HCT116 (cell line): Measurements from ENCODE around the gene CHAD. TPM values are rescaled to one million over a fixed set of nuclear protein-coding genes. Genes with fewer than 3 reads are reported as not detected.
"Not testable (repeated sequence)": the region's sequence is repeated elsewhere in the genome, so short reads cannot be mapped to it uniquely, and the experiment has no call there.

ENCODE experiments used
- ATAC-seq: fragments of 200-7000 bp; cut with Tn5 transposase; 2 replicates; pipeline ENCODE4 v1.9.1; 2020; ENCODE audit warnings: mild to moderate bottlenecking, moderate library complexity
- BruUV-seq: library from RNA; stranded (reverse); fragments of 400-500 nt; replicated peaks from 2 replicates; lab custom pipeline; 2021; lab: Mats Ljungman, UMichigan
- CTCF ChIA-PET: fragments of 300-600 bp; sonication (Branson Sonifier 250); formaldehyde crosslinking; loops from one replicate; lab custom pipeline; 2021; ENCODE audit warnings: antibody characterized with exemption; lab: Charles Lee
- POLR2A ChIA-PET: fragments of 300-600, 350-600 bp; sonication (Branson Sonifier 250); formaldehyde crosslinking; loops from one replicate; lab custom pipeline; 2021; ENCODE audit warnings: antibody characterized with exemption; lab: Charles Lee
- RAD21 ChIA-PET, 2 experiments: fragments of 300-600 bp; sonication (Branson Sonifier 250); formaldehyde crosslinking; loops; one replicate each; lab custom pipeline; 2023; ENCODE audit warnings: low total read pairs in 2 of 2; ENCODE audit not compliant: uncharacterized antibody in 2 of 2, unreplicated experiment in 2 of 2, low non-redundant PET in 1 of 2; lab: Charles Lee
- DNase-seq: peaks from one replicate; pipeline ENCODE4 v3.0.0-alpha.2; 2010; ENCODE audit warnings: low read depth, low spot score
- H2AFZ ChIP-seq: fragments of 200-600 bp; shearing (Covaris generic), sonication (generic); 2 replicates; pipeline ENCODE4 v1.6.1; 2017; ENCODE audit warnings: low read depth, mixed run types, mixed read lengths, antibody characterized with exemption, low read length; ENCODE audit not compliant: poor library complexity, severe bottlenecking
- H3K27ac ChIP-seq: 2 replicates; pipeline ENCODE4 v1.5.1; 2012; ENCODE audit warnings: low read depth, low read length
- H3K27me3 ChIP-seq: fragments of 200-600 bp; sonication (generic); 2 replicates; pipeline ENCODE4 v1.6.1; 2016; ENCODE audit warnings: mixed run types, low read length, mixed read lengths; ENCODE audit not compliant: insufficient read depth
- H3K36me3 ChIP-seq, 2 experiments: fragments of 200-500 bp in 1 of 2; fragments of 200-600 bp in 1 of 2; sonication (Bioruptor generic) in 1 of 2; sonication (generic) in 1 of 2; 2 replicates each; pipeline versions ENCODE4 v1.5.1 to v1.6.1; 2014 to 2016; ENCODE audit warnings: low read length in 2 of 2, inconsistent platforms in 1 of 2, mixed read lengths in 1 of 2, mixed run types in 1 of 2; ENCODE audit not compliant: insufficient read depth in 2 of 2, control insufficient read depth in 1 of 2
- H3K4me1 ChIP-seq, 2 experiments: fragments of 200-600 bp in 1 of 2; sonication (generic) in 1 of 2; 2 replicates each; pipeline versions ENCODE4 v1.5.1 to v1.6.1; 2012 to 2017; ENCODE audit warnings: low read length in 2 of 2, inconsistent platforms in 1 of 2, mild to moderate bottlenecking in 1 of 2, mixed read lengths in 1 of 2, mixed run types in 1 of 2, moderate library complexity in 1 of 2; ENCODE audit not compliant: insufficient read depth in 2 of 2, control insufficient read depth in 1 of 2
- H3K4me2 ChIP-seq: fragments of 200-600 bp; sonication (generic); 2 replicates; pipeline ENCODE4 v1.6.1; 2017; ENCODE audit warnings: mixed run types, low read length, mixed read lengths
- H3K4me3 ChIP-seq, 2 experiments: fragments of 200-600 bp in 1 of 2; sonication (generic) in 1 of 2; replicated peaks in 1 of 2; 2 replicates each; pipeline ENCODE4 v1.5.1; 2011 to 2016; ENCODE audit warnings: low read length in 2 of 2, control low read depth in 1 of 2, low read depth in 1 of 2, mild to moderate bottlenecking in 1 of 2, mixed read lengths in 1 of 2, mixed run types in 1 of 2
- H3K79me2 ChIP-seq: fragments of 200-600 bp; sonication (generic); 2 replicates; pipeline ENCODE4 v1.6.1; 2017; ENCODE audit warnings: mild to moderate bottlenecking, mixed run types, low read length, moderate library complexity, mixed read lengths; ENCODE audit not compliant: insufficient read depth
- H3K9ac ChIP-seq: fragments of 200-600 bp; sonication (generic); 2 replicates; pipeline ENCODE4 v1.6.1; 2016; ENCODE audit warnings: low read length, mixed read lengths
- H3K9me2 ChIP-seq: fragments of 200-600 bp; sonication (generic), shearing (Covaris generic); 2 replicates; pipeline ENCODE4 v1.6.1; 2017; ENCODE audit warnings: mixed run types, mild to moderate bottlenecking, moderate library complexity; ENCODE audit not compliant: insufficient read depth
- H3K9me3 ChIP-seq, 2 experiments: fragments of 200-500 bp in 1 of 2; fragments of 200-600 bp in 1 of 2; sonication (Bioruptor generic) in 1 of 2; sonication (generic) in 1 of 2; 2 replicates each; pipeline ENCODE4 v1.6.1; 2014 to 2017; ENCODE audit warnings: low read length in 2 of 2, mixed read lengths in 2 of 2, inconsistent platforms in 1 of 2, low read depth in 1 of 2, mild to moderate bottlenecking in 1 of 2, mixed run types in 1 of 2, moderate library complexity in 1 of 2; ENCODE audit not compliant: control insufficient read depth in 1 of 2, insufficient read depth in 1 of 2
- H4K20me1 ChIP-seq: fragments of 200-600 bp; sonication (generic), shearing (Covaris generic); 2 replicates; pipeline ENCODE4 v1.6.1; 2017; ENCODE audit warnings: mixed run types, mild to moderate bottlenecking, moderate library complexity; ENCODE audit not compliant: insufficient read depth
- ATF3 ChIP-seq: IDR thresholded peaks from 2 replicates; pipeline ENCODE4 v1.6.1; 2012
- CEBPB ChIP-seq: IDR thresholded peaks from 2 replicates; pipeline ENCODE4 v1.6.1; 2012; ENCODE audit warnings: low read depth
- ELF1 ChIP-seq: IDR thresholded peaks from 2 replicates; pipeline ENCODE4 v1.6.1; 2012; ENCODE audit warnings: low read depth, borderline replicate concordance
- EZH2 ChIP-seq: fragments of 200-600 bp; sonication (generic); IDR thresholded peaks from 2 replicates; pipeline ENCODE4 v1.6.1; 2017; ENCODE audit warnings: antibody characterized with exemption, mixed run types
- EZH2phosphoT487 ChIP-seq: fragments of 200-600 bp; IDR thresholded peaks from 2 replicates; pipeline ENCODE4 v1.6.1; 2018; ENCODE audit warnings: antibody characterized with exemption, borderline replicate concordance
- FOSL1 ChIP-seq: IDR thresholded peaks from 2 replicates; pipeline ENCODE4 v1.6.1; 2012; ENCODE audit warnings: low read depth
- JUND ChIP-seq: IDR thresholded peaks from 2 replicates; pipeline ENCODE4 v1.6.1; 2012
- POLR2AphosphoS5 ChIP-seq: IDR thresholded peaks from 2 replicates; pipeline ENCODE4 v1.6.1; 2011; ENCODE audit warnings: mild to moderate bottlenecking, low read depth, low read length, moderate library complexity
- RAD21 ChIP-seq: IDR thresholded peaks from 2 replicates; pipeline ENCODE4 v1.6.1; 2012; ENCODE audit warnings: low read depth, mild to moderate bottlenecking
- REST ChIP-seq: IDR thresholded peaks from 2 replicates; pipeline ENCODE4 v1.6.1; 2012; ENCODE audit warnings: low read depth
- SP1 ChIP-seq: IDR thresholded peaks from 2 replicates; pipeline ENCODE4 v1.6.1; 2012; ENCODE audit warnings: low read depth
- YY1 ChIP-seq: IDR thresholded peaks from 2 replicates; pipeline ENCODE4 v1.6.1; 2011; ENCODE audit warnings: low read length, low read depth, moderate library complexity, mild to moderate bottlenecking; ENCODE audit not compliant: insufficient replicate concordance; ENCODE audit errors: extremely low read depth
- ZFX ChIP-seq: fragments of 450-650 bp; IDR thresholded peaks from 2 replicates; pipeline ENCODE4 v1.6.1; 2017
- ZNF274 ChIP-seq: fragments of 200-500 bp; sonication (Bioruptor generic); IDR thresholded peaks from 2 replicates; pipeline ENCODE4 v1.6.1; 2014; ENCODE audit warnings: mild to moderate bottlenecking, low read depth, low read length, inconsistent platforms
- intact Hi-C: fragments of 100-400 bp; cut with micrococcal nuclease; formaldehyde crosslinking; loops from 2 replicates; pipeline ENCODE4 v1.10.0; 2022
- total RNA-seq: library from RNA; stranded (reverse); gene quantifications from one replicate; pipeline ENCODE4 v1.2.1, GENCODE V29; 2021; ENCODE audit not compliant: unreplicated experiment
- TF ChIP-seq, protein P1 (sequence below): IDR thresholded peaks from 2 replicates; pipeline ENCODE4 v1.6.1; 2012

CHAD gene
- total RNA-seq, 1 experiment from 2014 or later, result not detected

DNA sequence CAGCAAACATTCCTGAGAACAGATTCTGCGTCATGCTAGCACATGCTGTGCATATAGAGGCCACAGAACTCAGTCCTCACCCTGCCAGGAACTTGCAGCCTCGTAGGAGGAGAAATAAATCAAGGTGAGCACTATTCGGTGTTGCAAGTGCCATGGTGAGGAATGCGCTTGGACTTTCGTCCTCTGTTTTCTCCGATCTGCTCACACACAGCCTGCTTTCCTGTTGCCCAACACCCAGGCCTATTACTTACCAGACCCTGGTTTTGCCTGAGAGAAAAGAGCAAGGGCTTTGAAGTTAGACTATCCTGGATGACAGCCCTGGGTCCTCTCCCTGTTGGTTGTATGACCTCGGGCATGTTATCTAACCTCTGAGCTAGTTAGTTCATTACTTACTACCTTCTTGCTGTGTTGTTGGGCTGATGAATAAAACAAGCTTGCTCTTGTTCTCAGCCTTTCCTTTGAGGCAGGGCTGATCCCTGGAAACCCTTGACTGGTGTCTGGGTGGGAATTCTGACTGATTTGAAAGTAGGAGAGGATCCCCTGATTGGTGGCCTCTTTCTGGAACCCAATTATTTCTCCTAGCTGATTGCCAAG lies 39.8 kb downstream of the CHAD start:
- Histone ChIP-seq H3K9me2 (no peaks in the 10 kb centered on the region), H2AFZ (no peak overlapping the region), H3K27me3 (no peaks in the 10 kb centered on the region), H3K4me2 (no peak overlapping the region), H3K9ac (no peak overlapping the region)
- RAD21 ChIA-PET, result no interaction called here
- no TSS peak for BruUV-seq
- TF ChIP-seq POLR2AphosphoS5 (no peak), CEBPB (no peak), RAD21 (no peak), ATF3 (no peak), REST (no peak), ZNF274 (no peak), ELF1 (no peak), ZFX (no peak), EZH2 (no peak), JUND (no peak), YY1 (no peak), FOSL1 (no peak), EZH2phosphoT487 (no peak), SP1 (no peak)
- TF ChIP-seq, protein P1, sequence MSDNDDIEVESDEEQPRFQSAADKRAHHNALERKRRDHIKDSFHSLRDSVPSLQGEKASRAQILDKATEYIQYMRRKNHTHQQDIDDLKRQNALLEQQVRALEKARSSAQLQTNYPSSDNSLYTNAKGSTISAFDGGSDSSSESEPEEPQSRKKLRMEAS, result no peak
- TF ChIP-seq, all 23 proteins: peak for 0
- DNase-seq (no peak), ATAC-seq (no peak)
- POLR2A ChIA-PET, result no interaction called here
- Histone ChIP-seq H3K4me1 (peaks cover 21 to 37% of the 10 kb centered on the region in 2 experiments), H3K9me3 (no peaks in the 10 kb centered on the region), H3K4me3 (no peak overlapping the region), H3K79me2 (0 out of 2 replicates have a peak, but pooled peaks cover 7% of the 10 kb centered on the region), H3K36me3 (no peaks in the 10 kb centered on the region; a peak in 1 of 4 replicates), H4K20me1 (no peaks in the 10 kb centered on the region), H3K27ac (no peak overlapping the region)
- CTCF ChIA-PET, result interaction anchor here (0.6 to 4.3 kb wide), 2 partner anchors 31 to 276 kb away, joined by 3 to 20 read pairs; partner anchors contain the start of gene LRRC59
- intact Hi-C loops, result no loop called here

GRCh38 chr17:50428126-50428525 lies 40.6 kb downstream of the CHAD start:
- CTCF ChIA-PET, result interaction anchor here (2.0 to 4.3 kb wide), 2 partner anchors 9 to 30 kb away, joined by 7 to 20 read pairs; partner anchors contain the start of gene LRRC59
- H3K9me3 ChIP-seq, H3K79me2 ChIP-seq, BruUV-seq, DNase-seq, H2AFZ ChIP-seq, ATAC-seq, H3K9ac ChIP-seq, H3K36me3 ChIP-seq, H3K27ac ChIP-seq, H3K4me3 ChIP-seq, H3K27me3 ChIP-seq, intact Hi-C loops, H4K20me1 ChIP-seq, RAD21 ChIA-PET, H3K9me2 ChIP-seq: not testable (repeated sequence)
- POLR2A ChIA-PET, result interaction anchor here (2.5 kb wide), 1 partner anchor 30 kb away, joined by 14 read pairs; the partner anchor contains the start of gene LRRC59
- H3K4me1 ChIP-seq, result peaks cover 29 to 45% of the 10 kb centered on the region in 2 experiments
- peak overlapping the region; percentile 89; the same call in 1 of the 2 replicates for H3K4me2 ChIP-seq
